Keratinocyte (primary cell): Measurements from ENCODE around the gene ADAM12. TPM values are rescaled to one million over a fixed set of nuclear protein-coding genes. Genes with fewer than 3 reads are reported as not detected.

Experiments used
- DNase-seq: peaks from one replicate; pipeline ENCODE4 v3.0.0-alpha.2; 2011; ENCODE audit warnings: low read depth, missing footprints, low spot score
- FAIRE-seq: peaks from 2 replicates; lab custom pipeline; 2011; peaks lifted over from hg19 to GRCh38; lab: Jason Lieb, UNC
- H2AFZ ChIP-seq: 2 replicates; pipeline ENCODE4 v1.6.0; 2012; ENCODE audit warnings: low read length, control low read depth, inconsistent platforms; ENCODE audit not compliant: control insufficient read depth
- H3K27ac ChIP-seq: 2 replicates; pipeline ENCODE4 v1.5.1; 2011; ENCODE audit warnings: low read length; ENCODE audit not compliant: control insufficient read depth, insufficient read depth
- H3K27me3 ChIP-seq: 3 replicates; pipeline ENCODE4 v1.6.0; 2011; ENCODE audit warnings: low read length; ENCODE audit not compliant: control insufficient read depth, insufficient read depth; ENCODE audit errors: extremely low read depth
- H3K36me3 ChIP-seq, 2 experiments: 2 replicates in 1 of 2; 3 replicates in 1 of 2; pipeline ENCODE4 v1.5.1; 2011; ENCODE audit warnings: low read length in 2 of 2, mild to moderate bottlenecking in 1 of 2; ENCODE audit not compliant: control insufficient read depth in 2 of 2, insufficient read depth in 2 of 2; ENCODE audit errors: extremely low read depth in 1 of 2
- H3K4me1 ChIP-seq: 3 replicates; pipeline ENCODE4 v1.5.1; 2011; ENCODE audit warnings: low read length; ENCODE audit not compliant: control insufficient read depth, insufficient read depth; ENCODE audit errors: extremely low read depth
- H3K4me2 ChIP-seq: 3 replicates; pipeline ENCODE4 v1.6.0; 2011; ENCODE audit warnings: low read depth, low read length; ENCODE audit not compliant: control insufficient read depth, insufficient read depth; ENCODE audit errors: extremely low read depth
- H3K4me3 ChIP-seq, 3 experiments: fragments of 200-600 bp in 1 of 3; sonication (generic) in 1 of 3; 2 replicates in 2 of 3; 3 replicates in 1 of 3; pipeline ENCODE4 v1.5.1; 2011 to 2016; ENCODE audit warnings: low read length in 3 of 3, mild to moderate bottlenecking in 3 of 3, control low read depth in 2 of 3, inconsistent platforms in 1 of 3, low read depth in 1 of 3, mixed read lengths in 1 of 3, mixed run types in 1 of 3, moderate library complexity in 1 of 3; ENCODE audit not compliant: control insufficient read depth in 2 of 3, insufficient read depth in 2 of 3; ENCODE audit errors: extremely low read depth in 1 of 3
- H3K79me2 ChIP-seq: 2 replicates; pipeline ENCODE4 v1.6.0; 2012; ENCODE audit warnings: low read length; ENCODE audit not compliant: control insufficient read depth, insufficient read depth
- H3K9ac ChIP-seq: 3 replicates; pipeline ENCODE4 v1.6.0; 2011; ENCODE audit warnings: low read length; ENCODE audit not compliant: control insufficient read depth, insufficient read depth; ENCODE audit errors: extremely low read depth
- H3K9me1 ChIP-seq: 3 replicates; pipeline ENCODE4 v1.6.0; 2011; ENCODE audit warnings: low read length; ENCODE audit not compliant: control insufficient read depth, insufficient read depth; ENCODE audit errors: extremely low read depth
- H3K9me3 ChIP-seq: 2 replicates; pipeline ENCODE4 v1.5.1; 2012; ENCODE audit warnings: low read depth, low read length; ENCODE audit not compliant: control insufficient read depth
- H4K20me1 ChIP-seq: 3 replicates; pipeline ENCODE4 v1.6.0; 2011; ENCODE audit warnings: low read length; ENCODE audit not compliant: control insufficient read depth, insufficient read depth; ENCODE audit errors: extremely low read depth
- EZH2 ChIP-seq: IDR thresholded peaks from one replicate; pipeline ENCODE4 v1.6.1; 2012; ENCODE audit warnings: inconsistent platforms, mild to moderate bottlenecking, low read length, moderate library complexity
- dilution Hi-C: fragments of 300-500 bp; cut with MboI; formaldehyde crosslinking; loops from one replicate; pipeline ENCODE4 v1.7.0; 2020; ENCODE audit warnings: low sequenced_read_pairs; ENCODE audit not compliant: extremely low pct_ligation_motif_present
- polyA plus RNA-seq, 5 experiments: library from polyadenylated mRNA; depleted of rRNA in 3 of 5; stranded (reverse) in 3 of 5; stranded (forward) in 1 of 5; unstranded in 1 of 5; fragments of >200 nt; gene quantifications; 1 replicate in 1 of 5; 2 replicates in 3 of 5; 3 replicates in 1 of 5; pipeline versions ENCODE4 v1.2.1 to v1.2.3, GENCODE V29; 2011 to 2012; ENCODE audit warnings: missing spikeins in 2 of 5, low read depth in 1 of 5, low replicate concordance in 1 of 5
- TF ChIP-seq, protein P1 (sequence below), 3 experiments: IDR thresholded peaks in 1 of 3; conservative IDR thresholded peaks in 1 of 3; optimal IDR thresholded peaks in 1 of 3; 2 replicates in 2 of 3; 3 replicates in 1 of 3; pipeline versions ENCODE3 to v1.5.1; 2011; ENCODE audit warnings: low read length in 3 of 3, mild to moderate bottlenecking in 3 of 3, moderate library complexity in 2 of 3, control low read depth in 1 of 3, inconsistent platforms in 1 of 3; ENCODE audit not compliant: insufficient read depth in 2 of 3; ENCODE audit errors: extremely low read depth in 1 of 3

Gene ADAM12
- polyA plus RNA-seq, 1 donor (not counting 4 experiments of a cell fraction or from before 2014, with no cell fraction given), result 0.07 TPM

DNA sequence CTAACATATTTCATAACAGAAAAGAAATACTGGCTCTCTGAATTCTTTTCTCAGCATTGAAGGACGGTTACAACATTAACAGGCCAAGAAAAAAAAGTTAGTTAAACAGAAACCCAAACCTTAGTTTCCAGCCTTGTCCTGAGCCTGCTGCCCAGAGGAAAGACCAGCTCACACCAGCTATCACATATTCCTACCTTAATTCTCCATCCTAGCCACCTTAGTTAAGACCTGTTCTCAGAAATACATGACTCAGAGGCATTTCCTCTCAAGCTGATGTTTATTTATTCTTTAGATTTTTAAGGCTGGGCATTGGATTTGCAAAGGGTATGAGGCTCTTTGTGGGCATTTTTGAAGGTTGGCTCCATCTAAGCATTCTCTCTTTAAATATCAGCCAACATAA is 34.3 kb upstream of the ADAM12 start:
- no peaks in the 10 kb centered on the region for H4K20me1 ChIP-seq
- no peak overlapping the region for H2AFZ ChIP-seq
- H3K27me3 ChIP-seq, result no peaks in the 10 kb centered on the region
- peaks cover 3% of the 10 kb centered on the region for H3K4me1 ChIP-seq
- no peaks in the 10 kb centered on the region for H3K9me1 ChIP-seq
- no peak overlapping the region for H3K4me3 ChIP-seq
- DNase-seq (no peak), FAIRE-seq (no peak)
- no peaks in the 10 kb centered on the region for H3K79me2 ChIP-seq
- dilution Hi-C loops, result no loop called here
- H3K4me2 ChIP-seq, result no peak overlapping the region
- no peak overlapping the region for H3K27ac ChIP-seq
- H3K36me3 ChIP-seq, result no peaks in the 10 kb centered on the region
- H3K9ac ChIP-seq, result no peak overlapping the region
- H3K9me3 ChIP-seq, result peaks cover 3% of the 10 kb centered on the region
- TF ChIP-seq EZH2, result no peak
- TF ChIP-seq, protein P1, sequence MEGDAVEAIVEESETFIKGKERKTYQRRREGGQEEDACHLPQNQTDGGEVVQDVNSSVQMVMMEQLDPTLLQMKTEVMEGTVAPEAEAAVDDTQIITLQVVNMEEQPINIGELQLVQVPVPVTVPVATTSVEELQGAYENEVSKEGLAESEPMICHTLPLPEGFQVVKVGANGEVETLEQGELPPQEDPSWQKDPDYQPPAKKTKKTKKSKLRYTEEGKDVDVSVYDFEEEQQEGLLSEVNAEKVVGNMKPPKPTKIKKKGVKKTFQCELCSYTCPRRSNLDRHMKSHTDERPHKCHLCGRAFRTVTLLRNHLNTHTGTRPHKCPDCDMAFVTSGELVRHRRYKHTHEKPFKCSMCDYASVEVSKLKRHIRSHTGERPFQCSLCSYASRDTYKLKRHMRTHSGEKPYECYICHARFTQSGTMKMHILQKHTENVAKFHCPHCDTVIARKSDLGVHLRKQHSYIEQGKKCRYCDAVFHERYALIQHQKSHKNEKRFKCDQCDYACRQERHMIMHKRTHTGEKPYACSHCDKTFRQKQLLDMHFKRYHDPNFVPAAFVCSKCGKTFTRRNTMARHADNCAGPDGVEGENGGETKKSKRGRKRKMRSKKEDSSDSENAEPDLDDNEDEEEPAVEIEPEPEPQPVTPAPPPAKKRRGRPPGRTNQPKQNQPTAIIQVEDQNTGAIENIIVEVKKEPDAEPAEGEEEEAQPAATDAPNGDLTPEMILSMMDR (optimal IDR thresholded peaks at IDR 0.05 in 1 of 3, IDR thresholded peaks at IDR 0.05 in 1 of 3, conservative IDR thresholded peaks at IDR 0.05 in 1 of 3; ENCODE audit: extremely low read depth in 1 of 3, insufficient read depth in 2 of 3, low read length in 3 of 3), result no peak

DNA sequence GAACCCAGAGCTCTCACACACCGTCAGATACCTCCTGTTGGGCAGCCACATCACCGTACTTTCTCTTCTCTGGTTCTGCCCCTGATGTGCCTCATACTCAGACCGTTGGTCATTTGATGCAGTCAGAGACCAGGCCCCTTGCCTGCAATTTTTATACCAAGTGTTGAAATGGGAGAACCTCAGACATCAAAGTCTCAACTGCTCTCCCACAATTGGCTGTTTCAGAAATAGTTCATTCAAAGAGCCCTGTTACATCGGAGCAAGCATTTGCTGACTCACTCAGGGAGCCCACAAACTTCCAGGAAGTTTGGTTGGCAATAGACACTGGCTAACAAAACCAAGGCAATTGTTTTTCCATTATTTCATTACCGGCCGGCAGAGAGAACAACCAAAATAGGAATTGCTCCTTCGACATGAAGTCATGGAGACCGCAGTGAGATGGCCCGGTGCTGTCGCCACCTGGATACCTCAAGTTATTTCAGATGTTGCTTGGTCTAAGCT is 33.5 kb upstream of the ADAM12 start:
- Histone ChIP-seq H3K9me3 (peaks cover 3% of the 10 kb centered on the region), H3K36me3 (no peaks in the 10 kb centered on the region), H2AFZ (no peak overlapping the region), H3K27me3 (no peaks in the 10 kb centered on the region), H3K4me3 (no peak overlapping the region), H3K27ac (no peak overlapping the region), H3K9ac (no peak overlapping the region), H3K79me2 (no peaks in the 10 kb centered on the region), H3K4me2 (no peak overlapping the region), H3K4me1 (peaks cover 3% of the 10 kb centered on the region), H3K9me1 (no peaks in the 10 kb centered on the region), H4K20me1 (no peaks in the 10 kb centered on the region)
- dilution Hi-C loops, result no loop called here
- no peak for DNase-seq
- no peak for FAIRE-seq
- no peak for TF ChIP-seq EZH2
- TF ChIP-seq, protein P1 (optimal IDR thresholded peaks at IDR 0.05 in 1 of 3, IDR thresholded peaks at IDR 0.05 in 1 of 3, conservative IDR thresholded peaks at IDR 0.05 in 1 of 3; ENCODE audit: extremely low read depth in 1 of 3, insufficient read depth in 2 of 3, low read length in 3 of 3), result no peak
